ENCODE results near the gene GREM2. TPM values are rescaled to one million over a fixed set of nuclear protein-coding genes. Genes with fewer than 3 reads are reported as not detected.

GREM2 gene
- total RNA-seq, 1 donor from 2014 or later = 1.2 TPM

DNA sequence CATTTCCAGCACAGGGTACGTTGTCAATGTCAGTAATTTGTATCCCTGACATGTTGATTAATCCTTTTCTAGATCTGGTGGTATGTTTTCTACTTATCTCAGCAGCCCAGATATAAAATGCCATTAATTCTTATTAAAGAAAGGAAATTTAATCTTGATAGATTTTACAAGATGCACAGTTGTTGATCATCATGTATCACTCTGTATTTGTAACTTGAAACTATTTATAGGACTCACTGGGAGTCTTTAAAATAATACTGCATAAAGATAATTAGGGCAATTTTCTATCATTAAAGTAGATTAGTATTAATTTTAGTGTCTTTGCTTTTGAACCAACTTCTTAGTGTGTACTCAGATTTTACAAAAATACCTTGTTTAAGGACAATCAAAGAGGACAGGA lies 84.9 kb downstream of the GREM2 start:
- intact Hi-C loops (cut with DNase I) = no loop called here
- Histone ChIP-seq H3K27me3 (no peaks in the 10 kb centered on the region), H3K4me3 (no peak overlapping the region), H3K4me1 (no peaks in the 10 kb centered on the region), H3K27ac (no peak overlapping the region), H3K9me3 (no peaks in the 10 kb centered on the region), H3K36me3 (no peaks in the 10 kb centered on the region)
- no peak for DNase-seq (ENCODE audit: extremely low spot score in 2 of 2)
- TF ChIP-seq, protein P1, sequence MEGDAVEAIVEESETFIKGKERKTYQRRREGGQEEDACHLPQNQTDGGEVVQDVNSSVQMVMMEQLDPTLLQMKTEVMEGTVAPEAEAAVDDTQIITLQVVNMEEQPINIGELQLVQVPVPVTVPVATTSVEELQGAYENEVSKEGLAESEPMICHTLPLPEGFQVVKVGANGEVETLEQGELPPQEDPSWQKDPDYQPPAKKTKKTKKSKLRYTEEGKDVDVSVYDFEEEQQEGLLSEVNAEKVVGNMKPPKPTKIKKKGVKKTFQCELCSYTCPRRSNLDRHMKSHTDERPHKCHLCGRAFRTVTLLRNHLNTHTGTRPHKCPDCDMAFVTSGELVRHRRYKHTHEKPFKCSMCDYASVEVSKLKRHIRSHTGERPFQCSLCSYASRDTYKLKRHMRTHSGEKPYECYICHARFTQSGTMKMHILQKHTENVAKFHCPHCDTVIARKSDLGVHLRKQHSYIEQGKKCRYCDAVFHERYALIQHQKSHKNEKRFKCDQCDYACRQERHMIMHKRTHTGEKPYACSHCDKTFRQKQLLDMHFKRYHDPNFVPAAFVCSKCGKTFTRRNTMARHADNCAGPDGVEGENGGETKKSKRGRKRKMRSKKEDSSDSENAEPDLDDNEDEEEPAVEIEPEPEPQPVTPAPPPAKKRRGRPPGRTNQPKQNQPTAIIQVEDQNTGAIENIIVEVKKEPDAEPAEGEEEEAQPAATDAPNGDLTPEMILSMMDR (IDR thresholded peaks at IDR 0.05) = no peak
- TF ChIP-seq POLR2AphosphoS5 (IDR thresholded peaks at IDR 0.05; ENCODE audit: insufficient read depth in 1 of 2, low read depth in 1 of 2) (no peak), POLR2A (IDR thresholded peaks at IDR 0.05) (no peak)

DNA sequence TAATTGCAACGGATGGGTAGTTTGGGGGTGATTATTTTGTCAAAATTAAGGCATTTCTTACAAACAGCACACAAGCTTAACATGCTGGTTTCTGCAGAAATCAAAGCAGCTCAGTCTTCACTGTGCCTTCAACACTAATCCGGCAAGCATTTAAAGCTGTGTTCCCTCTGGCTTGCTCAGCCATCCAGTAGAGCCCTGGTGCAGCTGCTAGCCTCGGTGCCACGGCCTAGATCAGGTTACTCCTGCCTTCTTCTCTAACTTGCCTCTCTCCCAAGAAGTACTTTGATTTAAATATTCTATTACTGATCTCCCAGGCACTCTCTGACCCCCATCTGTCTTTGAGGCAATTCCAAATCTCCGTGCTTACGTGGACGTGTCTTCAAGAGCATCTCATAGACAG lies 85.6 kb downstream of the GREM2 start:
- Histone ChIP-seq H3K36me3 (no peaks in the 10 kb centered on the region), H3K4me3 (no peak overlapping the region), H3K27ac (no peak overlapping the region), H3K9me3 (no peaks in the 10 kb centered on the region), H3K27me3 (no peaks in the 10 kb centered on the region), H3K4me1 (no peaks in the 10 kb centered on the region)
- intact Hi-C loops (cut with DNase I) = no loop called here
- TF ChIP-seq POLR2AphosphoS5 (IDR thresholded peaks at IDR 0.05; ENCODE audit: insufficient read depth in 1 of 2, low read depth in 1 of 2) = no peak
- TF ChIP-seq POLR2A (IDR thresholded peaks at IDR 0.05) = no peak
- TF ChIP-seq, protein P1 (IDR thresholded peaks at IDR 0.05) = no peak
- DNase-seq (ENCODE audit: extremely low spot score in 2 of 2) = no peak

GRCh38 chr1:240524356-240525069 lies 87.4 kb downstream of the GREM2 start:
- H3K9me3 ChIP-seq = no peaks in the 10 kb centered on the region
- TF ChIP-seq POLR2A (IDR thresholded peaks at IDR 0.05) = no peak
- H3K27me3 ChIP-seq = no peaks in the 10 kb centered on the region
- intact Hi-C loops (cut with DNase I) = no loop called here
- H3K36me3 ChIP-seq = no peaks in the 10 kb centered on the region
- no peaks in the 10 kb centered on the region for H3K4me1 ChIP-seq
- DNase-seq (ENCODE audit: extremely low spot score in 2 of 2) = no peak
- no peak overlapping the region for H3K4me3 ChIP-seq
- H3K27ac ChIP-seq = no peak overlapping the region

DNA sequence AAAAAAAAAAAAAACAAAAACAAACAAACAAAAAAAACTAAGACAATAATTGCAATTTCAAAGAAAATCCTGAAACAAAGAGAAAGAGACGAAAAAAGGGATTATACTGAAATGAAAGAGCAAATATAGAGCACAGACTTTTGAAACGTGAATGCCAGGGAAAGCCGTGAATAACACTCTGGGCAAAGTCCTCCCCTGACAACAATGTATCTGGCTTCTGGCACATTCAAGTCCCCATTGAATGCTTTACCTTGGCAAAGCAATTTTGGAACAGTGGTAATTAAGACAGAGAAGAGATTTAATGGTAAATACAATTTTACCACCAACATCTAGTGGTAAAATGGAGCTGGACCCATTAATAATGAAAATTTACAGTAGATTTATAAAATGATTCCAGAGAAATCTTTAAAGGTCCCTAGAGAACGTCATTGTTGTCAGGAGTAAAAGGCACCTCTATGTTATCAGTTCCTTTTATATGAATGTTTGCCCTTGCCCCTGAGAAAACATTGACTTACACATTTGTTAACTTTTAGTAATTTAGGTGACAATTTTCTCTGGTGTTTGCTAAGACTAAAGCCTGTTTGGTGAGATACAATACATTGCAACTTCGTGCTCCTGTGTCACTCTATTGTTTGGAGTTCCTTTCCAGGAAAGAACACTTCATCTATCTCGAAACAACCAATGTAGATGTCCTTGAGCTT lies 89.7 kb downstream of the GREM2 start:
- H3K4me3 ChIP-seq = no peak overlapping the region
- no peak overlapping the region for H3K27ac ChIP-seq
- no peaks in the 10 kb centered on the region for H3K27me3 ChIP-seq
- no peak for DNase-seq (ENCODE audit: extremely low spot score in 2 of 2)
- H3K4me1 ChIP-seq = no peaks in the 10 kb centered on the region
- intact Hi-C loops (cut with DNase I) = no loop called here
- H3K9me3 ChIP-seq = no peaks in the 10 kb centered on the region
- TF ChIP-seq POLR2AphosphoS5 (IDR thresholded peaks at IDR 0.05; ENCODE audit: insufficient read depth in 1 of 2, low read depth in 1 of 2) = no peak
- no peak for TF ChIP-seq POLR2A (IDR thresholded peaks at IDR 0.05)
- TF ChIP-seq, protein P1 (IDR thresholded peaks at IDR 0.05) = no peak
- no peaks in the 10 kb centered on the region for H3K36me3 ChIP-seq

GRCh38 chr1:240517891-240518290 lies 94.1 kb downstream of the GREM2 start:
- intact Hi-C loops (cut with DNase I) = no loop called here
- no peak for DNase-seq (ENCODE audit: extremely low spot score in 2 of 2)
- Histone ChIP-seq H3K4me3 (no peak overlapping the region), H3K36me3 (no peaks in the 10 kb centered on the region), H3K27ac (no peak overlapping the region), H3K27me3 (no peaks in the 10 kb centered on the region), H3K9me3 (no peaks in the 10 kb centered on the region), H3K4me1 (no peaks in the 10 kb centered on the region)
- TF ChIP-seq, protein P1 (IDR thresholded peaks at IDR 0.05) = no peak
- TF ChIP-seq POLR2AphosphoS5 (IDR thresholded peaks at IDR 0.05; ENCODE audit: insufficient read depth in 1 of 2, low read depth in 1 of 2) = no peak
- no peak for TF ChIP-seq POLR2A (IDR thresholded peaks at IDR 0.05)
